ENCODE data around the gene EDEM1.

DNA sequence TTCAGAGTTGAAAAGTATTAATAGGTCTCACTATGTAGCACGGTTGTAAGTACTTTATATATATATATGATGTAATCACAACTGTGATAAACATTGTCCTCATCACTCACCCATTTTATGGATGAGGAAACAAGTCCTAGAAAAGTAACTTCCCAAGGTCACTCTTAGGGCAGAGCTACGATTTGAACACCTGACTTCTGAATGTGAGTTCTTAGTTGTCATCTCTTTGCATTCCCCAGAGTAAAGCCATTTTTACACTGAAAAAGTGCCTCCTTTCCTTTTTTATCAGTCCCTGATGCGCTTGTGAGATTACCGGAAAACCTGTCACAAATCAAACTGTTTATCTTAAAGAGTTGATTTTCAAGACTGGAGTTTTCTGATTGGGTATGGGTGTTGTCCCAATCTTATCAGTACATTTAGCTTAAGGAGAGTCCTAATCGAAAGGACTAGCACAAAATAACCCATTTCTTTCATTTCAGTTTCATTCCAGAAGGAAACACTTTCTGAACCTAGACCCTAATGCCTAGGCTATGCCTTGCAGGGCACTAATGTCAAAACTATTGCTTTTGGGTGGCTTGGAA, 2.3 kb upstream of the EDEM1 start:
- no peak for TF ChIP-seq ZNF274 (IDR thresholded peaks at IDR 0.05; ENCODE audit: low read depth, low read length)
- no peak for TF ChIP-seq YY1 (IDR thresholded peaks at IDR 0.05; ENCODE audit: insufficient read depth, insufficient read length)
- no peak for TF ChIP-seq SUZ12 (IDR thresholded peaks at IDR 0.05; ENCODE audit: extremely low read depth, insufficient read depth, insufficient read length)
